ENCODE data around the gene ORC4. TPM values are rescaled to one million over a fixed set of nuclear protein-coding genes. Genes with fewer than 3 reads are reported as not detected.
"Not testable (repeated sequence)": the region's sequence is repeated elsewhere in the genome, so short reads cannot be mapped to it uniquely, and the experiment has no call there.

The ORC4 gene
- total and polyA plus RNA-seq, 8 donors: 36.1 to 86.0 (median 60.0) TPM

- H3K9me3 ChIP-seq: no peaks in the 10 kb centered on the region
- peak overlapping the region in 1 of 2 donors; percentile 91 for H3K27ac ChIP-seq
- TF ChIP-seq CTCF (IDR thresholded peaks at IDR 0.05): no peak
- no peak for DNase-seq
- H3K27me3 ChIP-seq: no peaks in the 10 kb centered on the region
- peaks cover 14 to 44% of the 10 kb centered on the region in 2 donors for H3K4me1 ChIP-seq
- ATAC-seq: no peak
- peak overlapping the region; percentile 61 to 63 for H3K4me3 ChIP-seq
- H3K36me3 ChIP-seq: no peaks in the 10 kb centered on the region
- intact Hi-C loops (cut with DNase I): no loop called here
Observed at GRCh38 chr2:148022351-148022750, 1.8 kb upstream of the ORC4 start.

GRCh38 chr2:148021886-148022285, 1.3 kb upstream of the ORC4 start:
- intact Hi-C loops (cut with DNase I): no loop called here
- TF ChIP-seq CTCF (IDR thresholded peaks at IDR 0.05): no peak
- no peaks in the 10 kb centered on the region for H3K9me3 ChIP-seq
- ATAC-seq (no peak), DNase-seq (no peak)
- H3K4me1 ChIP-seq: peaks cover 14 to 44% of the 10 kb centered on the region in 2 donors
- no peaks in the 10 kb centered on the region for H3K27me3 ChIP-seq
- H3K36me3 ChIP-seq: no peaks in the 10 kb centered on the region
- peak overlapping the region; percentile 91 to 94 for H3K27ac ChIP-seq
- peak overlapping the region; percentile 61 to 63 for H3K4me3 ChIP-seq

- Histone ChIP-seq H3K9me3 (no peaks in the 10 kb centered on the region), H3K4me1 (peaks cover 14 to 44% of the 10 kb centered on the region in 2 donors), H3K36me3 (no peaks in the 10 kb centered on the region), H3K27ac (peak within 1 kb of the TSS; percentile 91 to 94), H3K4me3 (peak within 1 kb of the TSS; percentile 63 to 76), H3K27me3 (no peaks in the 10 kb centered on the region)
- TF ChIP-seq CTCF (IDR thresholded peaks at IDR 0.05): no peak
- peak in 2 of 4 donors; percentile 46 to 60 for DNase-seq
- peak; percentile 20 for ATAC-seq
- intact Hi-C loops (cut with DNase I): no loop called here
Observed at GRCh38 chr2:148021059-148021861, 723 bp upstream of the ORC4 start, which contains the start of gene MBD5. MBD5 (plus strand) TSS chr2:148021091.

GRCh38 chr2:148014616-148015015, 5.9 kb downstream of the ORC4 start:
- intact Hi-C loops (cut with DNase I): no loop called here
- no peaks in the 10 kb centered on the region for H3K9me3 ChIP-seq
- H3K36me3 ChIP-seq: no peaks in the 10 kb centered on the region
- no peak overlapping the region for H3K27ac ChIP-seq
- DNase-seq: no peak
- peaks cover 0 to 16% of the 10 kb centered on the region in 2 donors for H3K4me1 ChIP-seq
- no peak overlapping the region for H3K4me3 ChIP-seq
- TF ChIP-seq CTCF (IDR thresholded peaks at IDR 0.05): no peak
- no peaks in the 10 kb centered on the region for H3K27me3 ChIP-seq
- no peak for ATAC-seq

- DNase-seq (no peak), ATAC-seq (no peak)
- H3K27ac ChIP-seq: no peak overlapping the region
Observed at GRCh38 chr2:148013876-148014275, 6.7 kb downstream of the ORC4 start.

GRCh38 chr2:148008411-148008810, 12.1 kb downstream of the ORC4 start:
- H3K36me3 ChIP-seq; ATAC-seq; H3K27me3 ChIP-seq; H3K27ac ChIP-seq; H3K4me1 ChIP-seq; H3K4me3 ChIP-seq; intact Hi-C loops (cut with DNase I); DNase-seq: not testable (repeated sequence)
- peaks cover 0 to 11% of the 10 kb centered on the region in 2 donors for H3K9me3 ChIP-seq

More at GRCh38 chr2:148013876-148014275, 6.7 kb downstream of the ORC4 start:
- intact Hi-C loops (cut with DNase I): no loop called here
- Histone ChIP-seq H3K36me3 (no peaks in the 10 kb centered on the region), H3K27me3 (no peaks in the 10 kb centered on the region), H3K4me1 (peaks cover 0 to 9% of the 10 kb centered on the region in 2 donors), H3K9me3 (no peaks in the 10 kb centered on the region), H3K4me3 (no peak overlapping the region)
- no peak for TF ChIP-seq CTCF (IDR thresholded peaks at IDR 0.05)
